Right renal cortex interstitium (tissue), 3 donors: Measurements from ENCODE around the gene AQP4. TPM values are rescaled to one million over a fixed set of nuclear protein-coding genes. Genes with fewer than 3 reads are reported as not detected.

Experiments used
- DNase-seq, 3 donors: peaks; one replicate each; pipeline ENCODE4 v3.0.0-alpha.2; 2013; ENCODE audit warnings: low read depth in 3 of 3, low spot score in 2 of 3
- polyA plus RNA-seq, 3 donors: library from polyadenylated mRNA; unstranded; fragments of 120-200 nt; gene quantifications; one replicate each; pipeline ENCODE4 v1.2.1, GENCODE V29; 2013; ENCODE audit not compliant: insufficient read length in 3 of 3

The AQP4 gene
- polyA plus RNA-seq, 3 donors: 0.23 to 0.89 (median 0.53) TPM

DNA sequence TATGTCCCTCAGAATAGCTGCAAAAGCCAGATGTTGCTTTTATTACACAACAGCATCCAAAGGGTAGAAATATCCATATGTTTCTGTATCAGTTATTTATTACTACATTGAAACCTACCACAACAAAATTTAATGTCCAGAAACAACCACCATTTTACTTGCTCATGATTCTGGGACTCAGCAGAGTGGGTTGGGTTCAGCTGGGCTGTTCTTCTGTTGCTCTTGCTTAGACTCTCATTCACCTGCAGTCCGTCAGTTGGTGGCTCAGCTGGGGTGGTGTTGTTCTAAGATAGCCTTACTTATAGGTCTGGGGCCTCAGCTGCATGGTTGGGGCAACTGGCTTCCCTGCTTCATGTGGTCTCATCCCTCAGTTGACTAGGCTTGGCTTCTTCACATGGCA lies 21.7 kb downstream of the AQP4 start:
- no peak for DNase-seq

DNA sequence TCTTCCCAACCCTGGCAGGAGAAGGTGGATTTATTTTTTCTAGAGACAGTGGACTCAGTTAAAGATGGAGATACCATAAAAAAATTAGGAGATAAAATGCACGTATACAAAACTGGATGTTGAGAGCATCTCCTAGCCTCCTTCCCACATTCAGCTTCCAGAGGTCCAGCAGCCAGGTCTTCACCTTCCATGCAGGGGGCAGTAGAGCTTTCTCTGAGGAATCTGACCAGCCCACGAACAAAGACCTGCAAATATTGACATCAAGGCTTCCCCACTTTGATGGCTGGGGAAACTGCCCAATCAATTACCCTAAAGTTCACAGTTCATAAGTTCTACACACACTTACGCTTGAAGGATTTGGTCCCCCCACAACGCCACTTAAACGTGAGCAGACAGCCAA lies 24.5 kb downstream of the AQP4 start:
- DNase-seq: no peak

DNA sequence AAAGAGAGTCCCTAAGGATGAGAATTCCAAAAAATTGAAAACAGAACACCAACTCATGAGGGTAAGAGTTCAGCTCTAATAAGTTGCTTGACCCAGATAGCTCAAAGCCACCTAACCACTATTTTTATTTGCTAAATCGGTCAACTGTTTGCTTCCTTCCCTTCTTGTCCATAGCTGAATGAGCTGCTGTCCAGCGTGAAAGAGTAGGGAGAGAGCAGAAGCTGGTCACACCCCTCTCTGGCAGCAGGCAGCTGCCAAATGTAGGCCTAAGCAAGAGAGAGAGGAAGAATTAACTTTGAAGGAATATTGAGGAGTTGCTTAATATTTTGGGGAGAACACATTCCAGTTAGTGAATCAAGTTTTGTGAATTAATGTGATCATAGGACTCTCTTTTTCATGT lies 25.9 kb downstream of the AQP4 start:
- no peak for DNase-seq

DNA sequence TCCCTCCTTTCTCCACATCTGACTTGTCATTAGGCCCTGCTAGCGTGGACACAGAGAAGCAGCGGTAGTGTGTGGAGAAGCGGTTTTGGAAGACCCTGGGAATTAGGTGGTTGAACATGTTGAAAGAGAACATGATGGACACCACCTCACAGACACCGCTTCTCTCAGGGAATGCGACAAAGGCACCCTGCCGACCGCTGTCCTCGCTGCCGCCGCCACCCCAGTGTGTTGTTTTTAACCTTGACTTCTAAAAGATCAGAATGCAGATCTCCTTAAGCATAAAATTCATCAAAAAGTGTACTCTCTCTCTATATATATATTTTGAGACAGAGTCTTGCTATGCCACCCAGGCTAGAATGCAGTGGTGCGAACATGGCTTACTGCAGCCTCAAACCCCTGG lies 33.2 kb downstream of the AQP4 start:
- DNase-seq: no peak

DNA sequence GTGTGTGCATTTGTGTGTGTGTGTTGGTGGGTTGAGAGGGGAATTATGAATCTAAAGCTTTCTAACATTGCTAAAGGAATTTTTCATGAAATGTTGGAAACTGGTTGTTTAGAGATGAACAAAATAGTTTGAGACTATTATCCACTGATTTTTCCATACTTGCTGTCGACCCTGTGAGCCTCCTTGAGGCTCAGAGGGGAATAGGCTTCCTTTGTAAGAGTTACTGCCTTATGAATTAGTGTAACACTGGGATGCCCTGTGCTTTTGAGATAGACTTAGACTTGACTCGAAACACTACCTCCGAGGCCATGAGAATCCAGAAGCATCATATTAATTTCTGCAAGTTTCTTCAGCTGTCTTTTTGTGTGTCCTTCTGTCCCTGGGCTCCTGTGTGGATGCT lies 37.9 kb downstream of the AQP4 start:
- DNase-seq: no peak

DNA sequence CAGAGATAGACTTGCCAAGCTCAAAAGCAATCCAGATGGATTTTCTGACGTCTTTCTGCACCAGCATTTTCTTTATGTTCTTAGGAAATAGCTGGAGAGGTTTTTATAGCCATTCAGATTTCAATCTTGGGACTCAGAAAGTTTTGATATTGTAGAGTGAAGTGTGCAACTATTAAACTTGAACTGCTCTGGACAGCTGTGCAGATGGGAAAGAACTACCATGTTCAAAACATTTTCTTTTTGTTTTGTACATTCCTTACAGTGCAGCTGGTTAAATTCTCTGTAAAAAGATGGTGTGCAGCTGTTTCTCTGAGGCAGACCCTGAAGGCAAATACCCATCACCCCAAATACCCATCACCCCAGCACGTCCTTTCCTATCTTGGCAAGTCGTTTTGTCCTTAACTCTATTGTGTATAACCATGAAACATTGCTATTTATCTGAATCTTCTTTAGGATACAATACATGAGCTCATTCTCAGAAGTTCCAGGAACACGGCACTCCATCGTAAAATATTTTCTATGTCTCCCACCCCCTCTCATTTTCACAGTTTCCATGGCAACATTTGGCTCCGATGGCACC lies 38.8 kb downstream of the AQP4 start:
- no peak for DNase-seq

DNA sequence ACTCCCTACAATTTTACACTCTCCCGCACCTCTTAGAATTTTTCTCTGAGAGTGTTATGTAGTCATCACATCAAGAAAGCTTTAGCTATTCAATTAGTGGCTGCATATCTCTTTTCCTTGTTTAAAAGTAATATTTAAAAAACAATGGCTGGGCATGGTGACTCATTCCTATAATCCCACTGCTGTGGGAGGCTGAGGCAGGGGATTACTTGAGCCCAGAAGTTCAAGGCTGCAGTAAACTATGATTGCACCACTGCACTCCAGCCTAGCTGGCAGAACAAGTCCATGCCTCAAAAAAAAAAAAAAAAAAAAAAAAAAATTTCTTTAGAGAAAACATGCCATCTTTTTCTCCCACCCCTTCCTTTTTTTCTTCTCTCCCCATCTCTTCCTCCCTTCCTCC lies 44.3 kb downstream of the AQP4 start:
- DNase-seq: no peak

DNA sequence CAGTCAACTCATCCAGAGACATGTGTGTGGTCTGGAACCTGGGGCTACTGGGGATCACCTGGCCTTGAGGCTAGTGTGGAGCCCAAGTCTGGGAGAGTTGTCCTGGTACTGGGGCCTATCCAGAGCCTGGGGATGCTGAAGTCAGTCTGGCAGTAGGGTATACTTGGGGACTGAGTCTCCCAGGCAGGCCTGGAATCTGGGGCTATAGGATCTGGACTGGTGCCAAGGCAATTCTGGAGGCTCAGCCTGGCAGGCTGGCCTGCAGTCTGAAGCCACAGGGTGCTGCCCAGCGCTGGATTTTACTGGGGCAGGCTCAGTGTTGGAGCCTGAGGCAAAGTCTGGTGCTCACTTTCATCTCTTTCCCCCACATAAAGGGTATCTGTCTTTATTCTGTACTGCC lies 46.5 kb downstream of the AQP4 start:
- DNase-seq: no peak

DNA sequence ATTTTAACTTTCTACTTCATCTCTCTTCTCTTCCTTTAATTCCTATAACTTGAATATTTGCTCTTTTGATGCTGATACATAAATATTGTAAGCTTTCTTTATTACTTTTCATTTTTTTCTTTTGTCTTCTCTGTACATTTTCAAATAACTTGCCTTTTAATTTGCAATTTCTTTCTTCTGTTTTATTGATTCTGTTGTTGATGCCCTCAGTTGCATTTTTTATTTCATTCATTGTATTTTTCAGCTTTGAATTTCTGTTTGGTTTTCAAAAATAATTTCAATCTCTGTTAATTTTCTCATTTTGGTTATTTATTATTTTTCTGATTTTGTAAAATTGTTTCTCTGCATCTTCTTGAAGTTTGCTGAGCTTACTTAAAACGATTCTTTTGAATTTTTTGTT lies 47.0 kb downstream of the AQP4 start:
- no peak for DNase-seq

DNA sequence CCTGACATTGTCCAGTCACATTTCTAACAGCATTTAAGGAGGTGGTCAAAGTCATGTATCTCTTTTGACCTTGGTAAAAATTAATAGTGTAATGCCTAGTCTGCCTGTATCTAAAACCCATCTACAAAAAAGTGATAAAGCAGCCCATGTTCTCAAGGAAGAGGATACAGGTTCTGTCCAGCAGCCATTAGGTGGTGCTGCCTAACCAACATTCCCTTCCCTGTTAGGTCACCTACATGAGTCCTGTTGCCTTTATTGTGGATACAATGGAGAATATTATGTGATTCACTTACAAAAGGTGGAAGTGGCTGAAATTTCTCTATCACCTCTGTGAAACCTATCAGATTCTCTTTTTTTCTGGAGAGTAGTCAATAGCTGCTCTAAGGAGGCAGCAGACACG lies 52.5 kb downstream of the AQP4 start:
- peak in 1 of 3 donors; percentile 46 for DNase-seq

DNA sequence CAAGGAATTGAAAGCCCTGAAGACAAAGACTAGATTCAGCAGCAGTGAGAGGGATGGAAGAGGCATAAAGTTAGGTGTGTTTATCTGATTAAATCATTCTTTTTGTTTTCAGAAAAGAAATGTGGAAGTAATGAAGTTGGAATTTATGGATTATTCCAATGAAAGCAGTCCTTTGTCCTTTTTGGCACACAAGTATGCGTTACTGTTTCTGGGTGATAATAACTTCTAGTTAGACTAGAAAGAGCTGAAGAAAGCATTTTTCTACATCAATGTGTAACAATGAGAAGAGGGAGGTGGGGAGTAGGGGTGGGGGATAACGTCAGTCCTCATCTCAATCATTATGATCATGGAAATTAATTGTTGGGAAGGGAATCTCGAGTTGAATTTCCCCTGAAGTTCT lies 53.0 kb downstream of the AQP4 start:
- no peak for DNase-seq

DNA sequence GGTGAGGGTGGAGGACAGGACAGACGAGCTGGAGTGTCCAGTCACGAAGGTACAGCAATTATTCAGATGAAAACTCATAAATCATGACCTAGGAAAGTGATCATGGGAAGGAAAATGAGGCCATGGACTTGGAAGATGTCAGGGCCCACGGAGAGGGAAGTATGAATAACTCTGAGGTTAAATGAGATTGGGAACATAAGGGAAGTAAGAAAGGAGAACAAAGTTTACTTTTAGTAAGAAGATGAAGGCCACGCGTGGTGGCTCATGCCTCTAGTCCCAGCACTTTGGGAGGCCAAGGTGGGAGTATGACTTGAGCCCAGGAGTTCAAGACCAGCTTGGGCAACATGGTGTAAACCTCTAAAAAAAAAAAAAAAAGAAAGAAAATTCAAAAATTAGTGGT lies 56.2 kb downstream of the AQP4 start:
- no peak for DNase-seq

DNA sequence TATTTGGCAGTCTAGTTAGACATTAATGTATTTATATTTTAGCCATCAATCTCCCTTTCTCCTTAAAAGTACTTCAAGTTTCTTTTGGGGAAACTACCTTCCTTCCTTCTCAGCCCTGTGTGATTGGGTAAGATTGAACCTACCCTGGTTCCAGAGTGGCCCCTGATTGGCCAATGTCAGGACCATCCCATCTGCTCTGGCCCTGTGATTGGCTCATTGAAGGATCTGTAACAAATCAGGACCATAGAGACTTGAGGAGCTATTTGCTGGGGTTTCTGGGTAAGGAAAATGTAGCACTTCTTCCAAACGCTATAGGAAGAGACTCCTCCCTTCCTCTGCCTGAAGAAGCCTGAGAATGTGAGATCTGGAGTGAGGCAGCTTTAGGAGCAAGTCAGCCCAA lies 59.3 kb downstream of the AQP4 start:
- no peak for DNase-seq

DNA sequence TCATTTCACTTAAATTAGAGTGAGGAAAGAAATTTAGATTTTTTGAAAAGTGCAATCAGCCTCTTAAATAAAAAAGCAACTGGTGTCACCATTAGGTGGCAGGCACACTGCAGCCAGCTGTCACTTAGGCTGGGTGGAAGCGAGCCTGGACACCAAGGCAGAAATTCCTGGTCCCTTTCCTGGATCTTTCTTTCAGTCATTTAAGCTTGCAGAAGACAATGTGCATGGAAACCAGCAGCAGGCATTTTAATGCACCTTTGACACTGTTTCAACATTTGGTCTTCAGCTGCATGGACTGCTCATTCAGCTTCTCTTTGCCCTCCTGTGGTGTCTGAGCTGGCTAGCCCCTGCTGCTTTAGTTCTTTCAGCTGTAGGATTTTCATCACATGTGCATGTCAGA lies 61.0 kb downstream of the AQP4 start:
- DNase-seq: no peak

DNA sequence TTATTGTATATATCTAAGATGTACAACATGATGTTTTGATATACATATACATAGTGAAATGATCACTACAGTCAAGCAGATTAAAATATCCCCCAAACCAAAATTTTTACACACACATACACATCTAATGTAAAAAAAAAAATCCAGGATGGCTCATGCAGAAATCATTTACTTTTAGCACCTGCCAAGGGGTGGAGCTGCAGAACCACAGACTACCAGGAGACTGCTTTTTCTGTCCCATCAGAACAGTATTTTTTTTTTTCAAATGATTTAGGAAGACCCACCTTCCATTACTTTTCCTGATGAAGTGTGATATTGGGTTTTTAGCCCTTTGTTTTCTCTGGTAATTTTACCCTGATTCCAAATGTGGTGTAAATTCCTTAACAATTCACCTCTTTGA lies 61.9 kb downstream of the AQP4 start:
- no peak for DNase-seq

DNA sequence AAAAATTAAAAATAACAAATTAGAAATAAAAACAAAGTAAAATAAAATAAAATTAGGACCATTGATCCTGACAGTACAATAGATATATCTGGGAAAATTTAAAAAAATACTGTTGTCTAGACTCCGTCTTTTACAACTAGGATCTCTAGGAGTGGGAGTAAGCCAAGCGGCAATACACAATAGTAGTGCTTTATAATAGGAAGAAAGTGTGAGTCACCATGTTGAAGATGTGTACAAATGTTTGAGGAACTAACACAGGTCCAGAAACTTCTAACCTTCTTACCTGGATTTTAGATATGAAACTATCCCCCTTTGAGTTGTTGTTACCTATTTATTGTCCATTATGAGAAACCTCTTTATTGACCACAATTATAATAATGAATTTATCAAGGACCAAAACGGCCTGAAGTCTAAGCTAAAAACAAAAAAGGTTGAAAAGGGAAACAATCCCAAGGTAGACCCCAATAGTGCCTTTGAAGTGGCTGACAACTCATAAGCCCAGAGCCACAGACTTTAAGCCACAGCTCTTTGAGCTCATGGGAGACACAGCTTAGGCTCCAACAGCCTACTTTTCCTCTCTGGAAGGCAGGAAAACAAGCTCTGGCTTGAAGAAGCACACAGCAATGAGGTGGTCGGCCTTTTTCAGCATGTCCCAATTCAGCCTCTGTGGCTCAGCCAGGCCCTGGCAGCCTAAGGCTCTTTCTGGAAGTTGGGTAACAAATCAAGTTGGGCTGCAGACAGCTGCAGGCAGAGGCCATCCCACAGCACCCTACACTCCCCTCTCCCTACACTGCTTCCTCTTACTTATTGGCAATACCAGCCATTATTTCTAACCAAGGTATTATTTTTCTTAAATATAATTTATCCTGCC lies 62.9 kb downstream of the AQP4 start:
- no peak for DNase-seq
